ENCODE data around the gene HFM1.
"Not testable (repeated sequence)": the region's sequence is repeated elsewhere in the genome, so short reads cannot be mapped to it uniquely, and the experiment has no call there.

Gene HFM1, protein sequence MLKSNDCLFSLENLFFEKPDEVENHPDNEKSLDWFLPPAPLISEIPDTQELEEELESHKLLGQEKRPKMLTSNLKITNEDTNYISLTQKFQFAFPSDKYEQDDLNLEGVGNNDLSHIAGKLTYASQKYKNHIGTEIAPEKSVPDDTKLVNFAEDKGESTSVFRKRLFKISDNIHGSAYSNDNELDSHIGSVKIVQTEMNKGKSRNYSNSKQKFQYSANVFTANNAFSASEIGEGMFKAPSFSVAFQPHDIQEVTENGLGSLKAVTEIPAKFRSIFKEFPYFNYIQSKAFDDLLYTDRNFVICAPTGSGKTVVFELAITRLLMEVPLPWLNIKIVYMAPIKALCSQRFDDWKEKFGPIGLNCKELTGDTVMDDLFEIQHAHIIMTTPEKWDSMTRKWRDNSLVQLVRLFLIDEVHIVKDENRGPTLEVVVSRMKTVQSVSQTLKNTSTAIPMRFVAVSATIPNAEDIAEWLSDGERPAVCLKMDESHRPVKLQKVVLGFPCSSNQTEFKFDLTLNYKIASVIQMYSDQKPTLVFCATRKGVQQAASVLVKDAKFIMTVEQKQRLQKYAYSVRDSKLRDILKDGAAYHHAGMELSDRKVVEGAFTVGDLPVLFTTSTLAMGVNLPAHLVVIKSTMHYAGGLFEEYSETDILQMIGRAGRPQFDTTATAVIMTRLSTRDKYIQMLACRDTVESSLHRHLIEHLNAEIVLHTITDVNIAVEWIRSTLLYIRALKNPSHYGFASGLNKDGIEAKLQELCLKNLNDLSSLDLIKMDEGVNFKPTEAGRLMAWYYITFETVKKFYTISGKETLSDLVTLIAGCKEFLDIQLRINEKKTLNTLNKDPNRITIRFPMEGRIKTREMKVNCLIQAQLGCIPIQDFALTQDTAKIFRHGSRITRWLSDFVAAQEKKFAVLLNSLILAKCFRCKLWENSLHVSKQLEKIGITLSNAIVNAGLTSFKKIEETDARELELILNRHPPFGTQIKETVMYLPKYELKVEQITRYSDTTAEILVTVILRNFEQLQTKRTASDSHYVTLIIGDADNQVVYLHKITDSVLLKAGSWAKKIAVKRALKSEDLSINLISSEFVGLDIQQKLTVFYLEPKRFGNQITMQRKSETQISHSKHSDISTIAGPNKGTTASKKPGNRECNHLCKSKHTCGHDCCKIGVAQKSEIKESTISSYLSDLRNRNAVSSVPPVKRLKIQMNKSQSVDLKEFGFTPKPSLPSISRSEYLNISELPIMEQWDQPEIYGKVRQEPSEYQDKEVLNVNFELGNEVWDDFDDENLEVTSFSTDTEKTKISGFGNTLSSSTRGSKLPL (N-terminal part only)

GRCh38 chr1:91404151-91405012 is at the start of gene HFM1:
TSS of gene HFM1 (minus strand) at chr1:91404837. CDS start at chr1:91401082, 3,755 bp downstream.
- H3K36me3 ChIP-seq (ENCODE audit: control insufficient read depth, insufficient read depth, low read length): no peaks in the 10 kb centered on the region
- no peaks in the 10 kb centered on the region for H3K4me1 ChIP-seq (ENCODE audit: control insufficient read depth, insufficient read depth, low read length)

DNA sequence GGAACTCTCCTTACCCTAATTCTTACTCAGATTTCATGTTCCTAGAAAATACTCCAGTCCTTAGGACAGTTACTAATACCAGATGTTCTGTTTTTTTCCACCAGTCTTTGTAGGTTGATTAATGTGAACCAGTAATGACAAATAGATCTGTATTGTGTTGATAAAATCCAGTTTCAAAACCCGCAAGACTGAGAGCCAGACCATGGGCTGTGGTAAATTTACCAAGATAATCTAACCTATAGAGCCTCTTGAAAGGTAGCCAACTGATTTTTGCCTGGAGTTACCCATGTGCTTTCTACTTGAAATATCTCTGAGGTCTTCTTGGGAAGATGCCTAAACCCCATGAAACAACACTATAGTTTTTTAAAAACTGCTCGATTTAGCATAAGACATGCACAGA is 49.5 kb upstream of the HFM1 start:
- Histone ChIP-seq H3K36me3 (ENCODE audit: control insufficient read depth, insufficient read depth, low read length) (no peaks in the 10 kb centered on the region), H3K9me3 (ENCODE audit: control insufficient read depth, insufficient read depth, low read length) (no peaks in the 10 kb centered on the region), H3K9ac (ENCODE audit: low read depth, low read length) (no peak overlapping the region), H3K4me1 (ENCODE audit: control insufficient read depth, insufficient read depth, low read length) (no peaks in the 10 kb centered on the region), H3K27me3 (ENCODE audit: control insufficient read depth, insufficient read depth, low read length) (no peaks in the 10 kb centered on the region), H3K4me3 (ENCODE audit: low read depth, low read length) (no peak overlapping the region)

More at GRCh38 chr1:91404151-91405012, at the start of gene HFM1:
- Histone ChIP-seq H3K27me3 (ENCODE audit: control insufficient read depth, insufficient read depth, low read length) (no peaks in the 10 kb centered on the region), H3K9ac (ENCODE audit: low read depth, low read length) (peak within 1 kb of the TSS; percentile 76), H3K9me3 (ENCODE audit: control insufficient read depth, insufficient read depth, low read length) (no peaks in the 10 kb centered on the region), H3K4me3 (ENCODE audit: low read depth, low read length) (peak within 1 kb of the TSS; percentile 79)

- Histone ChIP-seq H3K4me1 (ENCODE audit: control insufficient read depth, insufficient read depth, low read length) (no peaks in the 10 kb centered on the region), H3K27me3 (ENCODE audit: control insufficient read depth, insufficient read depth, low read length) (no peaks in the 10 kb centered on the region), H3K9ac (ENCODE audit: low read depth, low read length) (no peak overlapping the region), H3K36me3 (ENCODE audit: control insufficient read depth, insufficient read depth, low read length) (no peaks in the 10 kb centered on the region), H3K9me3 (ENCODE audit: control insufficient read depth, insufficient read depth, low read length) (no peaks in the 10 kb centered on the region), H3K4me3 (ENCODE audit: low read depth, low read length) (no peak overlapping the region)
Measured at GRCh38 chr1:91450260-91450659, 45.6 kb upstream of the HFM1 start.

GRCh38 chr1:91447782-91448181 is 43.1 kb upstream of the HFM1 start:
- not testable (repeated sequence) for H3K27me3 ChIP-seq (ENCODE audit: control insufficient read depth, insufficient read depth, low read length); H3K4me1 ChIP-seq (ENCODE audit: control insufficient read depth, insufficient read depth, low read length); H3K4me3 ChIP-seq (ENCODE audit: low read depth, low read length); H3K36me3 ChIP-seq (ENCODE audit: control insufficient read depth, insufficient read depth, low read length); H3K9ac ChIP-seq (ENCODE audit: low read depth, low read length); H3K9me3 ChIP-seq (ENCODE audit: control insufficient read depth, insufficient read depth, low read length)

- not testable (repeated sequence) for H3K9ac ChIP-seq (ENCODE audit: low read depth, low read length); H3K4me1 ChIP-seq (ENCODE audit: control insufficient read depth, insufficient read depth, low read length); H3K27me3 ChIP-seq (ENCODE audit: control insufficient read depth, insufficient read depth, low read length); H3K36me3 ChIP-seq (ENCODE audit: control insufficient read depth, insufficient read depth, low read length); H3K9me3 ChIP-seq (ENCODE audit: control insufficient read depth, insufficient read depth, low read length); H3K4me3 ChIP-seq (ENCODE audit: low read depth, low read length)
Measured at GRCh38 chr1:91441980-91442379, 37.3 kb upstream of the HFM1 start.

DNA sequence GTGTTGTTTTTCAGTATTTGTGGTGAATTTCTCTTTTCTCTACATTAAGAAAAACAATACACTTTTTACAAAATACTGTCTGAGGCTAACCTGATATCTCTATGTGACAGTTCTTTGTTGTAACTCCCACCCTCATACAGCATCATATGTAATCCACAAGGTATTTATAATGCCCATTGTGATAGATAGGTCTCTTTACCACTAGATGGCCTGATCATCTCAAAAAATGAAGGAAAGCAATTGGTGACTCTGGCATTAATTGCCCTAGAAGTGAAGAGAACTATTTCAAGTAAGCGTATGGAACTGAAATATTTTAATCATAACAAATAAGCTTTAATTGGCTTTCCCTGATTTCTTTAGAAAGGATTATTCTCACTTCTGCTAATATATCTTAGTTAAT is 36.2 kb upstream of the HFM1 start:
- no peaks in the 10 kb centered on the region for H3K9me3 ChIP-seq (ENCODE audit: control insufficient read depth, insufficient read depth, low read length)
- H3K4me3 ChIP-seq (ENCODE audit: low read depth, low read length): no peak overlapping the region
- H3K27me3 ChIP-seq (ENCODE audit: control insufficient read depth, insufficient read depth, low read length): no peaks in the 10 kb centered on the region
- no peaks in the 10 kb centered on the region for H3K36me3 ChIP-seq (ENCODE audit: control insufficient read depth, insufficient read depth, low read length)
- no peak overlapping the region for H3K9ac ChIP-seq (ENCODE audit: low read depth, low read length)
- no peaks in the 10 kb centered on the region for H3K4me1 ChIP-seq (ENCODE audit: control insufficient read depth, insufficient read depth, low read length)

- Histone ChIP-seq H3K4me3 (ENCODE audit: low read depth, low read length) (no peak overlapping the region), H3K4me1 (ENCODE audit: control insufficient read depth, insufficient read depth, low read length) (no peaks in the 10 kb centered on the region), H3K9me3 (ENCODE audit: control insufficient read depth, insufficient read depth, low read length) (no peaks in the 10 kb centered on the region), H3K36me3 (ENCODE audit: control insufficient read depth, insufficient read depth, low read length) (no peaks in the 10 kb centered on the region), H3K9ac (ENCODE audit: low read depth, low read length) (no peak overlapping the region), H3K27me3 (ENCODE audit: control insufficient read depth, insufficient read depth, low read length) (no peaks in the 10 kb centered on the region)
Measured at GRCh38 chr1:91439016-91439415, 34.4 kb upstream of the HFM1 start.

DNA sequence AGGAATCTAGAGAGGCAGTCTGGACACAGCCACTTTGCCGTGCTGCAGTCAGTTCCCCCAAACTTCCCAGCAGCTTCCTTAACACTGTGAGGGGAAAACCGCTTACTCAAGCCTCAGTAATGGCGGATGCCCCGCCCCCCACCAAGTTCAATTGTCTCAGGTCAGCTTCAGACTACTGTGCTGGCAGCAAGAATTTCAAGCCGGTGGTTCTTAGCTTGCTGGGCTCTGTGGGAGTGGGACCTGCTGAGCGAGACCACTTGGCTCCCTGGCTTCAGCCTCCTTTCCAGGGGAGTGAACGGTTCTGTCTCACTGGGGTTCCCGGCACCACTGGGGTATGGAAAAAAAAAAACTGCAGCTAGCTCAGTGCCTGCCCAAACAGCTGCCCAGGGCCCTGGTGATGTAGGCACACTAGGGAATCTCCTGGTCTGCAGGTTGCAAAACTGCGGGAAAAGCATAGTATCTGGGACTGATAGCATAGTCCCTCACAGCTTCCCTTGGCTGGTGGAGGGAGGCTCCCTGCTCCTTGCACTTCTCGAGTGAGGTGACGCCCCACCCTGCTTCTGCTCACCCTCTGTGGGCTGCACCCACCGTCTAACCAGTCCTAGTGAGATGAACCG is 23.7 kb upstream of the HFM1 start:
- H3K27me3 ChIP-seq (ENCODE audit: control insufficient read depth, insufficient read depth, low read length): no peaks in the 10 kb centered on the region
- peaks cover 3% of the 10 kb centered on the region for H3K4me1 ChIP-seq (ENCODE audit: control insufficient read depth, insufficient read depth, low read length)
- peak overlapping the region; percentile 37 for H3K9ac ChIP-seq (ENCODE audit: low read depth, low read length)
- H3K36me3 ChIP-seq (ENCODE audit: control insufficient read depth, insufficient read depth, low read length): no peaks in the 10 kb centered on the region
- H3K4me3 ChIP-seq (ENCODE audit: low read depth, low read length): peak overlapping the region; percentile 62
- H3K9me3 ChIP-seq (ENCODE audit: control insufficient read depth, insufficient read depth, low read length): no peaks in the 10 kb centered on the region

- Histone ChIP-seq H3K9ac (ENCODE audit: low read depth, low read length) (peak overlapping the region; percentile 37), H3K27me3 (ENCODE audit: control insufficient read depth, insufficient read depth, low read length) (no peaks in the 10 kb centered on the region), H3K36me3 (ENCODE audit: control insufficient read depth, insufficient read depth, low read length) (no peaks in the 10 kb centered on the region), H3K4me3 (ENCODE audit: low read depth, low read length) (peak overlapping the region; percentile 62), H3K9me3 (ENCODE audit: control insufficient read depth, insufficient read depth, low read length) (no peaks in the 10 kb centered on the region), H3K4me1 (ENCODE audit: control insufficient read depth, insufficient read depth, low read length) (peaks cover 3% of the 10 kb centered on the region)
Measured at GRCh38 chr1:91427741-91428140, 23.1 kb upstream of the HFM1 start.

GRCh38 chr1:91422523-91422922 is 17.9 kb upstream of the HFM1 start:
- H3K9me3 ChIP-seq (ENCODE audit: control insufficient read depth, insufficient read depth, low read length); H3K4me1 ChIP-seq (ENCODE audit: control insufficient read depth, insufficient read depth, low read length); H3K36me3 ChIP-seq (ENCODE audit: control insufficient read depth, insufficient read depth, low read length): not testable (repeated sequence)

More at GRCh38 chr1:91422523-91422922, 17.9 kb upstream of the HFM1 start:
- H3K9ac ChIP-seq (ENCODE audit: low read depth, low read length); H3K27me3 ChIP-seq (ENCODE audit: control insufficient read depth, insufficient read depth, low read length); H3K4me3 ChIP-seq (ENCODE audit: low read depth, low read length): not testable (repeated sequence)
